ENCODE results near the gene PSAT1.

DNA sequence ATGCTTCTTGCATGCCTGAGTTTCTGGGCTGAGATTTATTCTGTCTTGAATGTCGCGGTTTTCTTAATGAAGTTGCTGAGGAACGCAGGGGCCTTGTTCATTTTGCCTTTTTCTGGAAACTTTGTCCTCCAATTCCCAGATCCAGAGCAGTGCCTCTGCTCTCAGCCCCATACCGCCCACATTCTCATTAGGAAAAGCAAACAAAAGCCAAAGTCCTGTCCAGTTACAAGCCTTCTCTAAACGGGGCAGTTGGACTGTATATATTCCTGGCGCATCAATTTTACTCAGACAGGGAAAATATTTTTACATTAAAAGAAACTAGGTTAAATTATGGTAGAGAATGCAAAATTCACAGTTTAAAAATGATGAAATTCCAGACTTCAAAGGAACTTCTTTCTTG is 1.2 kb upstream of the PSAT1 start:
- TF ChIP-seq EZH2phosphoT487 (IDR thresholded peaks at IDR 0.05; ENCODE audit: insufficient read depth, low read depth), result no peak
- TF ChIP-seq EZH2 (IDR thresholded peaks at IDR 0.05; ENCODE audit: insufficient read depth, poor library complexity, severe bottlenecking), result no peak

All from GM23248 (cell line).